Transverse colon (tissue), 4 donors: Measurements from ENCODE around the gene FAM114A2. TPM values are rescaled to one million over a fixed set of nuclear protein-coding genes. Genes with fewer than 3 reads are reported as not detected.

Source experiments
- DNase-seq: peaks from one replicate; pipeline ENCODE4 v3.0.0-alpha.2; 2019
- H3K27ac ChIP-seq, 4 donors: fragments of 200-600 bp; sonication (generic); 2 replicates each; pipeline ENCODE4 v1.5.1; 2016 to 2018; ENCODE audit warnings: inconsistent platforms in 4 of 4
- H3K27me3 ChIP-seq: fragments of 200-600 bp; sonication (generic); 2 replicates; pipeline ENCODE4 v1.5.1; 2017; ENCODE audit warnings: inconsistent platforms
- H3K36me3 ChIP-seq, 4 donors: fragments of 200-600 bp; sonication (generic); 2 replicates each; pipeline ENCODE4 v1.5.1; 2017 to 2019; ENCODE audit warnings: inconsistent platforms in 4 of 4
- H3K4me1 ChIP-seq, 4 donors: fragments of 200-600 bp; sonication (generic); 2 replicates each; pipeline ENCODE4 v1.5.1; 2017 to 2020; ENCODE audit warnings: inconsistent platforms in 4 of 4
- H3K4me3 ChIP-seq, 4 donors: fragments of 200-600 bp; sonication (generic); 1 replicate in 1 of 4; 2 replicates in 3 of 4; pipeline versions ENCODE4 v1.5.1 to v1.6.1; 2017 to 2019; ENCODE audit warnings: inconsistent platforms in 4 of 4
- H3K9me3 ChIP-seq, 2 donors: fragments of 200-600 bp; sonication (generic); 2 replicates each; pipeline ENCODE4 v1.5.1; 2017 to 2019; ENCODE audit warnings: inconsistent platforms in 2 of 2
- CTCF ChIP-seq, 5 experiments: fragments of 200-600 bp in 3 of 5; fragments of 450-650 bp in 2 of 5; sonication (generic) in 3 of 5; IDR thresholded peaks; 1 replicate in 2 of 5; 2 replicates in 3 of 5; pipeline ENCODE4 v1.5.1; 2016 to 2017; ENCODE audit warnings: antibody characterized with exemption in 5 of 5, inconsistent platforms in 3 of 5, mild to moderate bottlenecking in 2 of 5, moderate library complexity in 1 of 5
- EP300 ChIP-seq: sonication (generic); formaldehyde crosslinking; IDR thresholded peaks from one replicate; pipeline ENCODE4 v1.6.1; 2017; ENCODE audit warnings: antibody characterized with exemption, low read depth
- POLR2A ChIP-seq: fragments of 450-650 bp; IDR thresholded peaks from one replicate; pipeline ENCODE4 v1.6.1; 2016; ENCODE audit warnings: antibody characterized with exemption, mild to moderate bottlenecking, moderate library complexity
- POLR2AphosphoS5 ChIP-seq, 3 donors: sonication (generic); formaldehyde crosslinking; IDR thresholded peaks; one replicate each; pipeline ENCODE4 v1.6.1; 2016; ENCODE audit warnings: antibody characterized with exemption in 3 of 3
- WGBS, 2 donors: methylation state at CpG; one replicate each; pipeline ENCODE4 v1.1.5; 2018; ENCODE audit warnings: low coverage in 1 of 2; 5-methylcytosine and 5-hydroxymethylcytosine counted together
- in situ Hi-C, 4 donors: fragments of 200-750 bp; cut with MboI; loops; one replicate each; pipeline versions ENCODE4 v1.15.0 to v1.15.1; 2017; ENCODE audit warnings: low sequenced_read_pairs in 3 of 4, low pct_ligation_motif_present in 1 of 4, low pct_unique_long_range_greater_than_20kb in 1 of 4
- intact Hi-C: fragments of 100-400 bp; cut with DNase I; formaldehyde crosslinking; loops from one replicate; pipeline ENCODE4 v1.15.1; 2023; ENCODE audit warnings: low total_unique reads
- total RNA-seq, 4 donors: library from RNA; depleted of rRNA; stranded (reverse); fragments of >200 nt; gene quantifications; one replicate each; pipeline ENCODE4 v1.1.0, GENCODE V29; 2016

FAM114A2 gene
- total RNA-seq, 4 donors from 2014 or later = 4.5 to 18.0 (median 10.6) TPM

- no peaks in the 10 kb centered on the region for H3K4me1 ChIP-seq
- no peaks in the 10 kb centered on the region for H3K9me3 ChIP-seq
- H3K36me3 ChIP-seq = no peaks in the 10 kb centered on the region
- no peak overlapping the region for H3K4me3 ChIP-seq
- H3K27me3 ChIP-seq = no peaks in the 10 kb centered on the region
- H3K27ac ChIP-seq = no peak overlapping the region
- in situ Hi-C loops (loop anchor here in 1 of 4 donors (25.0 kb wide), 1 partner anchor 627 kb away; no protein-coding TSS in a partner anchor), intact Hi-C loops (no loop called here)
- no peak for DNase-seq
- TF ChIP-seq POLR2A (no peak), POLR2AphosphoS5 (IDR thresholded peaks at IDR 0.05) (no peak), CTCF (IDR thresholded peaks at IDR 0.05) (no peak), EP300 (no peak)
- 71 to 90% methylated on average over 2 to 3 of the region's 3 CpGs for WGBS, 2 donors
Measured at GRCh38 chr5:153985498-153985897, 53.2 kb downstream of the FAM114A2 start.

GRCh38 chr5:153983885-153984284 is 54.8 kb downstream of the FAM114A2 start:
- Histone ChIP-seq H3K27ac (no peak overlapping the region), H3K9me3 (no peaks in the 10 kb centered on the region), H3K4me3 (no peak overlapping the region), H3K4me1 (no peaks in the 10 kb centered on the region), H3K36me3 (no peaks in the 10 kb centered on the region), H3K27me3 (no peaks in the 10 kb centered on the region)
- in situ Hi-C loops (loop anchor here in 1 of 4 donors (25.0 kb wide), 1 partner anchor 628 kb away; no protein-coding TSS in a partner anchor), intact Hi-C loops (no loop called here)
- TF ChIP-seq POLR2A = no peak
- no peak for DNase-seq
- 95% methylated on average over 1 of the region's 1 CpG; no CpG with 5 or more reads in 1 of the 2 donors for WGBS, 2 donors

GRCh38 chr5:153981905-153982605 is 56.7 kb downstream of the FAM114A2 start:
- DNase-seq = no peak
- no peaks in the 10 kb centered on the region for H3K36me3 ChIP-seq
- H3K27me3 ChIP-seq = no peaks in the 10 kb centered on the region
- in situ Hi-C loops = loop anchor here in 1 of 4 donors (25.0 kb wide), 1 partner anchor 630 kb away; no protein-coding TSS in a partner anchor
- TF ChIP-seq POLR2AphosphoS5 (IDR thresholded peaks at IDR 0.05) (no peak), CTCF (IDR thresholded peaks at IDR 0.05) (no peak), EP300 (no peak), POLR2A (no peak)
- intact Hi-C loops = no loop called here
- H3K4me1 ChIP-seq = no peaks in the 10 kb centered on the region
- H3K4me3 ChIP-seq = no peak overlapping the region
- WGBS, 2 donors = 86 to 90% methylated on average over 2 to 4 of the region's 4 CpGs
- no peaks in the 10 kb centered on the region for H3K9me3 ChIP-seq
- H3K27ac ChIP-seq = no peak overlapping the region

GRCh38 chr5:153979028-153979783 is 59.5 kb downstream of the FAM114A2 start:
- no peaks in the 10 kb centered on the region for H3K27me3 ChIP-seq
- H3K4me3 ChIP-seq = no peak overlapping the region
- in situ Hi-C loops (loop anchor here in 1 of 4 donors (25.0 kb wide), 1 partner anchor 633 kb away; no protein-coding TSS in a partner anchor), intact Hi-C loops (no loop called here)
- H3K36me3 ChIP-seq = no peaks in the 10 kb centered on the region
- no peaks in the 10 kb centered on the region for H3K9me3 ChIP-seq
- no peak for DNase-seq
- H3K4me1 ChIP-seq = no peaks in the 10 kb centered on the region
- 41 to 88% methylated on average over 1 to 4 of the region's 4 CpGs for WGBS, 2 donors
- TF ChIP-seq POLR2A (no peak), EP300 (no peak), POLR2AphosphoS5 (IDR thresholded peaks at IDR 0.05) (no peak), CTCF (IDR thresholded peaks at IDR 0.05) (no peak)
- H3K27ac ChIP-seq = no peak overlapping the region
